NCI-H1930 (cell line): ENCODE data around the gene WNK1.
"Not testable (repeated sequence)": the region's sequence is repeated elsewhere in the genome, so short reads cannot be mapped to it uniquely, and the experiment has no call there.

Source experiments
- DNase-seq, 2 experiments: peaks; one replicate each; lab custom pipeline; 2025; lab: John Stamatoyannopoulos, UW

WNK1 gene

GRCh38 chr12:751999-752694, at the start of gene WNK1:
TSS of gene WNK1 (plus strand) at chr12:752579. CDS start at chr12:753566, 987 bp downstream.
- DNase-seq: peak; percentile 100

- no peak for DNase-seq
Observed at GRCh38 chr12:704516-705242, 47.7 kb upstream of the WNK1 start.

- not testable (repeated sequence) for DNase-seq
Observed at GRCh38 chr12:708084-708483, 44.3 kb upstream of the WNK1 start.

GRCh38 chr12:709455-710020, 42.8 kb upstream of the WNK1 start:
- DNase-seq: no peak

GRCh38 chr12:712172-712863, 40.1 kb upstream of the WNK1 start:
- no peak for DNase-seq

- DNase-seq: no peak
Observed at GRCh38 chr12:713281-713875, 39.0 kb upstream of the WNK1 start.

- DNase-seq: no peak
Observed at GRCh38 chr12:716506-716905, 35.9 kb upstream of the WNK1 start.

GRCh38 chr12:718756-719102, 33.6 kb upstream of the WNK1 start:
- no peak for DNase-seq

GRCh38 chr12:720231-720941, 32.0 kb upstream of the WNK1 start:
- DNase-seq: no peak

GRCh38 chr12:724194-724855, 28.1 kb upstream of the WNK1 start:
- no peak for DNase-seq

GRCh38 chr12:725076-725475, 27.3 kb upstream of the WNK1 start:
- DNase-seq: no peak

- DNase-seq: no peak
Observed at GRCh38 chr12:726281-727140, 25.9 kb upstream of the WNK1 start.

GRCh38 chr12:727321-727720, 25.1 kb upstream of the WNK1 start:
- DNase-seq: no peak

- DNase-seq: no peak
Observed at GRCh38 chr12:728781-729180, 23.6 kb upstream of the WNK1 start.

- no peak for DNase-seq
Observed at GRCh38 chr12:729221-729620, 23.2 kb upstream of the WNK1 start.

- DNase-seq: no peak
Observed at GRCh38 chr12:730550-730949, 21.8 kb upstream of the WNK1 start.

- no peak for DNase-seq
Observed at GRCh38 chr12:737122-737739, 15.1 kb upstream of the WNK1 start.

GRCh38 chr12:738712-739111, 13.7 kb upstream of the WNK1 start:
- no peak for DNase-seq

- DNase-seq: no peak
Observed at GRCh38 chr12:739349-739748, 13.0 kb upstream of the WNK1 start.

- DNase-seq: no peak
Observed at GRCh38 chr12:740921-741320, 11.5 kb upstream of the WNK1 start.
